ENCODE results near the gene GNPTG. TPM values are rescaled to one million over a fixed set of nuclear protein-coding genes. Genes with fewer than 3 reads are reported as not detected.

Gene GNPTG
- total RNA-seq, 1 experiment from 2014 or later, result 20.9 TPM

DNA sequence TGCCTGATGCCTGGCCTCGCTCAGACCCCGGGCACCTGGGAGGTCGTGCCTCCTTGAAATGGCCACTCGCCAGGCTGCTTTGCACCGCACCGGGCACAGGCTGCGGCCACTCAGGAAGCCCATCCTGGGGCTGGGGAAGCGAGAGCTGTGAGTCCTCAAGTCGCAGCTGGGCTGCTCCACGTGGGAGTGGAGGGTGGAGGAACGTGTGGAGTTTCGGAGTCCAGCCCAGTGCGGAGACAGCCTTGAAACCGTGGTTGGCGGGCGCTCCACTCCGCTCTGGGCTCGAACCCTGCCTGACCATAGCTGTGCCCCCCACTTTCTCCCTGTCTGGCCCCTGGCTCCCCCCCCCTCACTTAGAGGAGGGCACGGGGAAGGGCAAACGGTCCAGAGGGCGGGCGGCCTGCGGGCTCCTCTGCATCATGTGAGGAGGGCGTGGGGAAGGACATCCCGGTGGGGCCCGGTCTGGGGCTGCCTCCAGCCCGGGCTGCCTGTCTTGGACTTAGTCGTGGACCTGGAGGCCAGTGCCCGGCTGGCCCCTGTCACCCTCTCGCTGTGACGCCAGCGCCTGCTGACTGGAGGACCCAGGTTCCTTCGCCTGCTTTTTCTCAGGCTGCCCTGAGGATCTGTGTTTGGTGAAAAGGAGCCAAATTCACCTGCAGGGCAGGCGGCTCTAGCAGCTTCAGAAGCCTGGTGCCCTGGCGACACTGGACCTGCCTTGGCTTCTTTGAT is 39.8 kb upstream of the GNPTG start:
- TF ChIP-seq EZH2 (IDR thresholded peaks at IDR 0.05; ENCODE audit: borderline replicate concordance, low read depth, low read length, poor library complexity, severe bottlenecking), result no peak
- TF ChIP-seq, protein P1, sequence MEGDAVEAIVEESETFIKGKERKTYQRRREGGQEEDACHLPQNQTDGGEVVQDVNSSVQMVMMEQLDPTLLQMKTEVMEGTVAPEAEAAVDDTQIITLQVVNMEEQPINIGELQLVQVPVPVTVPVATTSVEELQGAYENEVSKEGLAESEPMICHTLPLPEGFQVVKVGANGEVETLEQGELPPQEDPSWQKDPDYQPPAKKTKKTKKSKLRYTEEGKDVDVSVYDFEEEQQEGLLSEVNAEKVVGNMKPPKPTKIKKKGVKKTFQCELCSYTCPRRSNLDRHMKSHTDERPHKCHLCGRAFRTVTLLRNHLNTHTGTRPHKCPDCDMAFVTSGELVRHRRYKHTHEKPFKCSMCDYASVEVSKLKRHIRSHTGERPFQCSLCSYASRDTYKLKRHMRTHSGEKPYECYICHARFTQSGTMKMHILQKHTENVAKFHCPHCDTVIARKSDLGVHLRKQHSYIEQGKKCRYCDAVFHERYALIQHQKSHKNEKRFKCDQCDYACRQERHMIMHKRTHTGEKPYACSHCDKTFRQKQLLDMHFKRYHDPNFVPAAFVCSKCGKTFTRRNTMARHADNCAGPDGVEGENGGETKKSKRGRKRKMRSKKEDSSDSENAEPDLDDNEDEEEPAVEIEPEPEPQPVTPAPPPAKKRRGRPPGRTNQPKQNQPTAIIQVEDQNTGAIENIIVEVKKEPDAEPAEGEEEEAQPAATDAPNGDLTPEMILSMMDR (conservative IDR thresholded peaks at IDR 0.05; ENCODE audit: low read depth, low read length), result no peak
- peak overlapping the region; percentile 89 for H3K27ac ChIP-seq (ENCODE audit: low read depth, low read length, poor library complexity, severe bottlenecking)
- POLR2A ChIA-PET (ENCODE audit: low non-redundant PET), result no interaction called here
- H3K27me3 ChIP-seq (replicated peaks; ENCODE audit: insufficient read depth, low read depth, low read length, poor library complexity), result no peaks in the 10 kb centered on the region
- BruUV-seq (replicated peaks), result no TSS peak
- peak overlapping the region; percentile 95 for H3K4me3 ChIP-seq (ENCODE audit: low read depth, low read length, poor library complexity, severe bottlenecking)
- peaks cover 8% of the 10 kb centered on the region for H3K4me1 ChIP-seq (ENCODE audit: insufficient read depth, low read length, poor library complexity, severe bottlenecking)
- H3K9me3 ChIP-seq (ENCODE audit: low read depth, low read length, poor library complexity, severe bottlenecking), result no peaks in the 10 kb centered on the region
- intact Hi-C loops (cut with micrococcal nuclease; ENCODE audit: unreplicated experiment), result no loop called here
- CTCF ChIA-PET, result no interaction called here
- DNase-seq (ENCODE audit: low spot score), result no peak
- H3K36me3 ChIP-seq (ENCODE audit: insufficient read depth, low read length, poor library complexity, severe bottlenecking), result peaks cover 51% of the 10 kb centered on the region

DNA sequence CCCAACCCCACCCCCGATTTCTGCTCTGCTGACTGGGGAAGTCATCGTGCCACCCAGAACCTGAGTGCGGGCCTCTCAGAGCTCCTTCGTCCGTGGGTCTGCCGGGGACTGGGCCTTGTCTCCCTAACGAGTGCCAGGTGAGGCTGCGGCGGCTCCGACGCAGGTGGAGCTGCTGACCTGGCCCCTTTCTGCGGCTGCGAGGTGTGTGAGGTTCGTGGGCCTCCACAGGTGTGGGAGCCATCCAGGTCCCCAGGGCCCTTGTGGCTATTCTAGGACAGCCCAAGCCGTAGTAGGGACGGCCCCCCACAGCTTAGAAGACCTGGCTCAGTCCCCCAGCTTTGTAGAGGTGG is 39.3 kb upstream of the GNPTG start:
- peaks cover 56% of the 10 kb centered on the region for H3K36me3 ChIP-seq (ENCODE audit: insufficient read depth, low read length, poor library complexity, severe bottlenecking)
- no peak overlapping the region for H3K4me3 ChIP-seq (ENCODE audit: low read depth, low read length, poor library complexity, severe bottlenecking)
- CTCF ChIA-PET, result no interaction called here
- peak overlapping the region; percentile 89 for H3K27ac ChIP-seq (ENCODE audit: low read depth, low read length, poor library complexity, severe bottlenecking)
- POLR2A ChIA-PET (ENCODE audit: low non-redundant PET), result no interaction called here
- H3K27me3 ChIP-seq (replicated peaks; ENCODE audit: insufficient read depth, low read depth, low read length, poor library complexity), result no peaks in the 10 kb centered on the region
- TF ChIP-seq, protein P1 (conservative IDR thresholded peaks at IDR 0.05; ENCODE audit: low read depth, low read length), result no peak
- TF ChIP-seq EZH2 (IDR thresholded peaks at IDR 0.05; ENCODE audit: borderline replicate concordance, low read depth, low read length, poor library complexity, severe bottlenecking), result no peak
- intact Hi-C loops (cut with micrococcal nuclease; ENCODE audit: unreplicated experiment), result no loop called here
- no TSS peak for BruUV-seq (replicated peaks)
- peaks cover 8% of the 10 kb centered on the region for H3K4me1 ChIP-seq (ENCODE audit: insufficient read depth, low read length, poor library complexity, severe bottlenecking)
- DNase-seq (ENCODE audit: low spot score), result no peak
- H3K9me3 ChIP-seq (ENCODE audit: low read depth, low read length, poor library complexity, severe bottlenecking), result no peaks in the 10 kb centered on the region

DNA sequence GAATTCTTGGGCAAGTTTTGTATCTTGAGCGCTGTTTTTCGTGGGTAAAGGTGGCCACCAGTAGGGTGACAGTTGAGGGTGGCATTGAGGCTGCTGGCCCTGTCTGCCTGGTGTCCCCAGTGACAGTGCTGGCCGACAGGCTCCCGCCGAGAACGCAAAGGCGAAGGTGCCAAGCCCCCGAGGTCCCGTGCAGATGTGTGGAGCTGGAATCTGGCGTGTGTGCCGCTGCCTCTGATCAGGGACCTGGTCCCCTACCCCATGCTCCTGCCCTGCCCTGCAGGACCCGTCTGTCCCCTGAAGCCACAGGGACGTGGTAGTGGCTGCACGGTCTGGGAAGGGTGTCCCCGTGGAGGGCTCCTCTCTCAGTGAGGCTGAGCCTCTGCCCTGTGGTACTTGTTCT is 38.8 kb upstream of the GNPTG start:
- intact Hi-C loops (cut with micrococcal nuclease; ENCODE audit: unreplicated experiment), result no loop called here

More for the DNA sequence above, 38.8 kb upstream of the GNPTG start:
- TF ChIP-seq, protein P1 (conservative IDR thresholded peaks at IDR 0.05; ENCODE audit: low read depth, low read length), result no peak
- TF ChIP-seq EZH2 (IDR thresholded peaks at IDR 0.05; ENCODE audit: borderline replicate concordance, low read depth, low read length, poor library complexity, severe bottlenecking), result no peak
- no peaks in the 10 kb centered on the region for H3K9me3 ChIP-seq (ENCODE audit: low read depth, low read length, poor library complexity, severe bottlenecking)
- no peak overlapping the region for H3K27ac ChIP-seq (ENCODE audit: low read depth, low read length, poor library complexity, severe bottlenecking)
- POLR2A ChIA-PET (ENCODE audit: low non-redundant PET), result no interaction called here
- peaks cover 8% of the 10 kb centered on the region for H3K4me1 ChIP-seq (ENCODE audit: insufficient read depth, low read length, poor library complexity, severe bottlenecking)
- H3K4me3 ChIP-seq (ENCODE audit: low read depth, low read length, poor library complexity, severe bottlenecking), result no peak overlapping the region
- H3K27me3 ChIP-seq (replicated peaks; ENCODE audit: insufficient read depth, low read depth, low read length, poor library complexity), result no peaks in the 10 kb centered on the region
- CTCF ChIA-PET, result no interaction called here
- BruUV-seq (replicated peaks), result no TSS peak
- peaks cover 61% of the 10 kb centered on the region for H3K36me3 ChIP-seq (ENCODE audit: insufficient read depth, low read length, poor library complexity, severe bottlenecking)
- no peak for DNase-seq (ENCODE audit: low spot score)
